ENCODE results near the gene SNAPC4.

Gene SNAPC4

DNA sequence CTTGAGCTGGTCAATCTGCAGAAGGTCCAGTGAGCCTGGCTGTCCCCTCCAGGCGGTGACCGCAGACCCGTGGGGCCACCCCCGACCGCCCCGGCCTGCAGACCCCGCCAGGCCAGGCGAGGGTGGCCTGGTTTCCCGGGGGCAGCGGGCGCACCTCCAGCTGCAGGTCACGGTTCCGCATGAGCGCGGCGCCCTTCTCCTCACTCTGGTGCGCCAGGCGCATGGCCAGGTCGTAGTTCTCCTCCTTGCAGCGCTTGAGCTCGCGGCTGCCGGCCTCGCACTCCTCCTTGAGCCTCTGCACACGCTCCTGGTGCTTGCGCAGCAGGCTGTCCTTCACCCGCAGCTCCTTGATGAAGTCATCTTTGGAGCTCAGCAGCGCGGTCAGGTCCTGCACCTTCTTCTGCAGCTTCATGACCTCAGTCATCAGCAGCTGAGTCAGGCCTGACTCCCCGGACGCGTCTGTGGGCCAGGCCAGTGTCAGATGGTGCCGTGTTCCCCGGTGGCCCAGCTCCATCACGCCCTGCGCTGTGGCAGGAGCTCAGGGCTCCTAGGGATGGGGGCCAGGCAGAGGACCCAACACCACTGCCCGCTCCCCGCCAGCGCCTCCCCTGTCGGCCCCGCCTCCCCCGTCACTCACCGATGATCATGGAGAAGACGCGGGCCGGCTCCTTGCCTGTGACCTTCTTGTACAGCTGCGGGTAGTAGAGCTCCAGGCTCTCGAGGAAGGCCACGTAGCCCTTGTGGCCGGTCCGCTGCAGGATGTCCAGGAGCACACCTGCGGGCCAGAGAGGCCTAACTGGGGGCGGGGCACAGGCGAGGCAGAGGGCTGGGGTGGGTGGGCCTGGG, 29.1 kb downstream of the SNAPC4 start:
- DNase-seq: no peak

DNA sequence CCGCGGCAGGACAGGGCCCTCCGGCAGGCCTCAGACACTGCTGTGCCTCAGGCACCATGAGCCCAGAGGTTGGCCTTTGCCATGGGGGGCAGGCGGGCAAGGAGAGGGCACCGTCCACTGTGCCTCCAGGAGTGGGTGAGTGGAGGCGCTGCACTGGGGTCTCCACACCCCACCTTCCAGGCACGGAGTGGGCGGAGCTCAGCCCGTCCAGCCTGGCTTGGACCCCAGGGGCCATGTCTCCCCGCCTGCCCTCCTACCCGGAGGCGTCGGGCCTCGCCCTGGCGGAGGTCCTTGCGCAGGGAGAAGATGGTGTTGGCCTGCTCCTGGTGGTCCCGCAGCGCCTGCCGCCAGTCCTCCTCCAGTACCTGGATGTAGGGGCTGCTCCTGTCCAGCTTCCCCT, 29.9 kb downstream of the SNAPC4 start:
- no peak for DNase-seq

DNA sequence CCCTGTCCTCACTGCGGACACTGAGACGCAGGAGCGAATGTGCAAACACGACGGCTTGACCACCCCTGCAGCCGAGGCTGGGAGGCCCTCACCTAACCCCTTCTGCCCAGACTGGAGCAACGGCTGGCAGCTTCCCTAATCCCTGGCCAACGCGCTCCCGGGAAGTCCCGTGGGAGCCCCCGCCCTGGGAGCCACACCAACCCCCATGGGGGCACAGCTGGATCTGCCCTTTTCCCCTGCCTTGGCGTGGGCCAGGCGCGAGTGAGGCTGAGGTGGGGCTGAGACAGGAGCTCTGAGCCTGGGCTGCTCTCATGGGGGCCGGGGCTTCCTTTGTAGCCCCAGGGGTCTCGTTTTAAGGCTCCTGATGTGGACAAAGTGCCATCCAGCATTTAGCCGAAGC, 31.8 kb downstream of the SNAPC4 start:
- no peak for DNase-seq

DNA sequence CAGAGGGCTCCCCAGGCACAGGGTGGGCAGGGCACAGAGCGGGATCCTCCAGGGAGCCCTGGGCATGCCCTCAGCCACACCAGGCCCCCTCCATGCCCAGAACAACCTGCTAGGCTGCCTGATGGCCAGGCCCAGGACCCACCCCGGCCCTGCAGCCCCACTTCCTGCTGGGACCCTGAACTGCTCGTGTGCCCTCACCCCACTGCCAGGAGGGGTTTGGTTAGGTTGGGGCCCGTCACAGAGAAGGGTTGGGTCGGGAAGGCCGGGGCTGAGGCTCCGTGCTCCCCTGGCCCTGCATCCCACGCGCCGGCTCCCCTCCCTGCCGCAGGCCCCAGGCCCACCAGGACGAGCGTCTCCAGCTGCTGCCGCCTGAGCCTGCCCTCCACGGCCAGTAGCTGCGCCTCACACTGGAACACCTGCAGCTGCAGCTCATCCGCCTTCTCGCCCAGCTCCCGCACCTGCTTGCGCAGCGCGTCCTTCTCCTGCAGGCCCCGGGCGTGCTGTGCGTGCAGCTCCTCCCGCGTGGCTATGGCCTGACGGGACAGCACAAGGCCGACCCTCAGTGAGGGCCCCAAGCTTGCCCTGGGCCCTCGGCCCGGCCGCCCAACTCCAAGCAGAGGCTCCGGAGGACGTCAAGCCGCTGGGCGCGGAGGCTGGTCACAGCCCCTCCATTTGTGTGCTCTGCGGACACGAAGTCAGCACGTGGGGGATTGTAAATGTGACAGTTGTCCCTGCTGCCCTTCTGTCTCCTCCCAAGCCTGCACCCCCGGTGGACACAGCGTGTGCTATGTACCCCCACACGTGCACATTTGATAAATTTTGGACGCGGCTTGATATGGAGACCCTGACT, 32.4 kb downstream of the SNAPC4 start:
- DNase-seq: no peak

DNA sequence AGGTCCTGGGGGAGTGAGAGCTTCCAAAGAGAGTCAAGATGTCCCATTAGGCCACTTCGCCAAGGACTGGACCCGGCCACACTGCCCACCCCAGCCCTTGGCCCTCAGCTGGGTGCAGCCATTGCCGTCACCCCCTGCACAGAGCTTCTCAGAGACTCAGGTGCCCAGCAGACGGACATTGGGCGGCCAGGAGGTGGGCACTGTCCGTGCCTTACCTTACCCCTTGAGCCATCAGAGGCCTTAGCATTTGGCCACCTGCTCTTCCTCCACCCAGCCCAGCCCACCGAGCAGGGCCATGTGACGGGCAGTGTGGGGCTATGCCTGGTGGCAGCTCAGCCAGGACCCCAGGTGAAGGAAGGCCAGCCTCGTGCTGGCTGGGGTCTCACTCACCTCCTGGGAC, 33.1 kb downstream of the SNAPC4 start:
- DNase-seq: no peak

DNA sequence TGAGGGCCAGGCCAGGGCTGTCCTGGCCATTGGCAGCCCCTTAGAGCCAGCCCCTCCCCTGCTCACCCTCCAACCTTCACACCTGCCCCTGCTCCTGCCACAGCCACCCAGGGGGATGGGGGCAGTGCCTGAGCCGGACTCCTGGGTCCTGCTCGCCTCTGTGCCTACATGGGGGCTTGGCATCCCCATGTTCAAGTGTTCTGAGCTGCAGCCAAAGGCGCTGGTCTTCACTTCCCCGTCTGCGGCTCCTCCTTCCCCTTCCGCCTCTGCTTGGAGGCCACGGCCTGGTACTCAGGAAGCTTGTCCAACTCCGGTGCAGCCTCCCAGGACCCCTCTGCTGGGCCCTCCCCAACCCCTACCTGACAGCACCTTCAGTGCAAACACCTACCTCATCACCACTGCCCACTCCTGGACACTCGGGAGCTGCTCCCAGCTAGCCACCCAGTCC, 34.2 kb downstream of the SNAPC4 start:
- DNase-seq: peak; percentile 61 to 73 (median 65)

DNA sequence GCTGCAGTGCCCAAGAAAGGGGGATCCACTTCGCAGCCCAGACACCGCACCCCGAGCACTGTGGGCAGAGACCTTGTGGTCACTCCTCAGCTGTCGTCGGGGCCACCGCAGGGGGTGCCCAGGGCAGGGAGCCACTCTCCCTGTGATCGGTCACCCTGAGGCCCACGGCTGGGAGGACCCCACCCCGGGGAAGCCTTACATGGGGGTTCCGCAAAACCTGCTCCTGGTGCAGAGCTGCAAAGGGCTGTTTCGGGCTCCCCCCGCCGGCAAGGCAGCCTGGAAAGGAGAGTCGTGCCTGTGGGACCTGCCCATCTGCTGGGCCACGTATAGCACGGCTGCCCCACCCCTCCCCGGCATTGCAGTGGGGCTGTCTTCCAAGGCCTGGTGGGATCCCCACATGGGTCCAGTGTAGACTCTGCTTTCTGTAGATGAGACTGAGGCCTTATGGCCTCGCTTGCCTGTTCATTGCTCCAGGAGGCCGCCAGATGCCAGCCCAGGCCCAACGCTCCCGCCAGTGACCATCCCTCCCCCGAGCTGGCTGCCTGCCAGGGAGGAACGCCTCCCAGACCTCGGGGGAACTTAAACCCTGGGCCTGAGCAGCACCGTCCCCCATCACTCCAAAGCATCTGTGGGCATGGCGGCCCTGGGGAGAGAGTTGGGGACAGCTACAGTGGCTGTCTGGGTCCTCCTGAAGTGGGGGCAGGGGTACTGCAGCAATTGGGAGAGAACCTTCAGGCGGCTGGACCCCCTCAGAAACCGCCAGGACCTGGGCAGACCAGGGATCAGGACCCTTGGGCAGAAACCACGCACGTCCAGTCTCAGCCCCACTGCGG, 34.8 kb downstream of the SNAPC4 start:
- DNase-seq: no peak

DNA sequence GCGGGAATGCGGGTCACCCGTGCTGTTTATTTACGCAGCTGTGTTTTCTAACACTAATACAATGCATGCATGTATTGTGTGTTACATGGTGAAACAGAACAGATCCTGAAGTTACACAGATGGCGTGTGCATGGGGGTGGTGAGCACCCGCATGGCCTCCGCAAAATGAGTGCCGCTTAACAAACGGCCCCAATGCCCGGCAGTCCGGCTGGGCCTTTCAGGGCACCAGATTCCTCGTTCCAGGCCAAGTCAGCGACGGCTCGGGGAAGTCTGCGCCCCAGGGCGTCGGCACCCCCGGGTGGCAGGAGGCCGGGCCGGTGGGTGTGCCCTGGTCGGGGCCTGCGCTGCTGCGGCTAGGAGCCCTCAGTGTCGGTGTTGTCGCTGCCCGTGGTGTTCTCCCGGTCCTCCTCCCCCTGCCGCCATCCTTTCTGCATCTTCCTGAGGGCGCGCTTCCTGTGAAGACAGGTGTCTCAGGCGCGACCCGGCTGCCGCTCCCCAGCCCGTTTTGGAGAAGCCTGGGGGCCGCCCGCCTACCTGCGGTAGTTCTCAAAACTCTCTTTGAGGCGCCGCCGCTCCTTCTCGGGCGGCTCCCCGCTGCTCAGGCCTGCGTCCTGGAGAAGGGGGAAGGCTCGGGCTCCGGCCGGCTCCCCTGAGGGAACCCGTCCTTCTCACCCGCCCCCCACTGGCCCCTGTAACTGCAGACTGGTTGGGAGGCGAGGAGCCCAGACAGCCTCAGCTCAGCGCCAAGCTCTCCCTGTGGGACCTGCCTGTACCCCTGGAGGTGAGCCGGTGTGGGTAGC, 35.8 kb downstream of the SNAPC4 start:
- DNase-seq: no peak

DNA sequence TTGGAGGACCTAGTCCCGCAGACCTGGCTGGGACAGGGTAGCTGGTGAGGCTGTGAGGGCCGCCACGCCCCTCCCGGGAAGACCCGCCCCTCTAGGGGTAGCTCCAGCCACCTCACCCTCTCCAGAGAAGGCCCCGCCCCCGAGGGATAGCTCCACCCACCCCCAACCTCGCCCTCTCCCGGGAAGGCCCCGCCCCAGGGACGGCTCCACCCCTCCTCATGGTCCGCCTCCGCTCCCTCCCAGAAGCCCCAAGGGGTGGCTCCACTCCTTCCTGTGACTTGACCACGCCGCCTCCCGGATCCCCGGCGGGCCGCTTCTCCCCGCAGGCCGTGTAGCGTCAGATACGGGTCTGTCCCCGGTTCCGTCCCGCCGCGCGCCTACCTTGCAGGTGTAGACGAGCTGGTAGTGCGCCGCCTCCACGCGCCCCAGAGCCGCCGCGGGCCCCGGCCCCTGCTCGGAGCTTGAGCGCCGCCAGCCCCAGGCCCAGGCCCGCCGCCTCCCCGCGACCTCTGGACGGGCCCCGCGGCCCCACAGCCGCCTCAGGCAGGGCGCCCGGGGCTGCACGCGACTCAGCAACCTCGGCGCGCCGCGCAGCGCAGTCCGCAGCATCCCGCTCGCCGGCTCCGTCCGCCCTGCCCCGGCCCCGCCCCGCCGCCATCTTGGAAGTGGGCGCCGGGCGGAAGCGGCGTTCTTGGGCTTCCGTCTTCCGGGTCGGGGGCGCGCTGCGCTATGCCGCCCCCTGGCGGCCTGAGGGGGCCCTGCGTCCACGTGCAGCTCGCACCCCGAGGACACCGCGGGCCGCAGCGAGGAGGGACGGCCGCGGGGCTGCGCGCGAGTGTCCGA, 36.6 kb downstream of the SNAPC4 start, which contains the start of gene DNLZ:
DNLZ (minus strand) TSS at position 639 of the 843 bp plus-strand sequence; CDS start at position 609, 30 bp downstream.
- DNase-seq: peak; percentile 96 to 99 (median 98)

DNA sequence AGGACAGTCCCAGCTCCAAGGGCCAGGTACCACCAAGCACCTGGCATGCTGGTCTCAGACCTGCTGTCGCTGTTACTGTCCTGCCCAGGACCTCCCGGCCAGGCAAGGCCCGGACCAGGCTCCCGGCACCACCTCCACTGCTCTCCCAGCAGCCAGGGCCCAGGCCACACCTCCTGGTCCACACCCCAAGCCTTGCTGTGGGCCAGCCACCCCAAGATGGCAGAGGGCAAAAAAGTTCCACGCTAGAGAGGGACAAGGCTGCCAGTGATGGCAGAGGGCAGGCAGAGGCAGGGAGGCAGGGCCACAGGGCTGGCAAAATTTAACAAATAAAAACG, 37.6 kb downstream of the SNAPC4 start:
- DNase-seq: no peak

DNA sequence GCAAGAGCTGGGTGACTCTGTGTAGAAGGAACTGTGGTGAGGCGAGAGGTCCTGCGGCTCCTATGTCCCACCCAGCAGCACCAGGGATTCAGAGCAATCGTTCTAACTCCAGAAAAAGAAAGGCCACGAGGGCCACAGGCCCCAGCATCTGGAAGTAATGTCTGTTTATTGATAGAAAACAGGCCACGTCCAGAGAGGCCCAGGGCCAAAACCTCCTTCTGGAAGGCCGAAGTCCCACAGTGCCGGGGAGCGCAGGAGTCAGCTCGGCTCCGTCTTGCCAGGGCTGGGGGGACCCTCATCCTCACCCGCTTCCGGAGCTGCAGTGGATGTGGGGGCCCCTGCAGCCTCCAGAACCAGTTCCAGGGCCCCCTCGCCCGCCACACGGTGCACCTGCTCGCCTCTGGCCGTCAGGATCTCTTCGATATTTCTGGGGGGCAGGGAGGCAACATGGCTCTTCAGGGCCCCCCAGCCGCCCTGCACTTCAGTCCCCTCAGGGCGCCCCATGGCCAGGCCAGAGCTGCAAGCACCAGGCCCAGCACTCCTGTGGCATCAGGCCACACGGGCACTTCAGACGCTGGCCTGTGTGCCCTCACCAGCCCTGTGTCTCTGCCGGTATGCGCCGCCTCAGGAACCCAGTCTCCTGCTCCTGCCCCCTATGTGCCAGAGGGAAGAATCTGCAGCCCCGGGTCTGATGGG, 38.1 kb downstream of the SNAPC4 start:
- no peak for DNase-seq

DNA sequence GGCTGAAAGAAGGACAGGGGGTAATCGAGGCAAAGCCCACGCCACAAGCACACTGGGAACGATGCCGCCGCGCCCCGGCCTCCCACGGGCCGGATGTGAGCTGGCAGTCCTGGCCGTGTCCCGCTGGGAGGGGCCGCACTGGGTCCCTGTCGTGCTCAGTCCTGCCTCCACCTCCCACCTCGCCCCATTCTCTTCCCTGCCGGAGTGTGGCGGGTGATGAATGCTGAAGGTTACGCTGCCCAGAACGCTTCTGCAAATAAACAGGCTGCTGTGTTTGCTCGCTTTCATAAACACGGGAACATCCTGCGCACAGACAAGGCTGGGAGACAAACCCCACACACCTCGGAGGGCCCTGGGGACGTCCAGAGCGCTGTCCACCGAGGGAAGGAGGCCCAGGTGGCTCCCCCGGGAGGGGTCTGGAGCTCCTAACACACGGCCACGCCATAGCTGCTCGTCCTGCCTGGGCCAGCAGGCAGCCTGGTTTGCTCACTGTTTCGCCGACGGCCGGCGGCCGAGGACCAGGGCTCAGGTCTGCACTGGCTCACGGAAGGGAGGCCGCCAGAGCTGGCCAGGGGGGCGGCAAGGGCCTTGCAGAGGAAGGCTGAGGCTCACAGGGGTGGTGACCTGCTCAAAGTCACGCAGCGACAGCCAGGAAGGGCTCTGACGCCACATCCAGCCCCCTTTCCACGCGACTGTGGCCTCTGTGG, 38.8 kb downstream of the SNAPC4 start:
- DNase-seq: no peak

DNA sequence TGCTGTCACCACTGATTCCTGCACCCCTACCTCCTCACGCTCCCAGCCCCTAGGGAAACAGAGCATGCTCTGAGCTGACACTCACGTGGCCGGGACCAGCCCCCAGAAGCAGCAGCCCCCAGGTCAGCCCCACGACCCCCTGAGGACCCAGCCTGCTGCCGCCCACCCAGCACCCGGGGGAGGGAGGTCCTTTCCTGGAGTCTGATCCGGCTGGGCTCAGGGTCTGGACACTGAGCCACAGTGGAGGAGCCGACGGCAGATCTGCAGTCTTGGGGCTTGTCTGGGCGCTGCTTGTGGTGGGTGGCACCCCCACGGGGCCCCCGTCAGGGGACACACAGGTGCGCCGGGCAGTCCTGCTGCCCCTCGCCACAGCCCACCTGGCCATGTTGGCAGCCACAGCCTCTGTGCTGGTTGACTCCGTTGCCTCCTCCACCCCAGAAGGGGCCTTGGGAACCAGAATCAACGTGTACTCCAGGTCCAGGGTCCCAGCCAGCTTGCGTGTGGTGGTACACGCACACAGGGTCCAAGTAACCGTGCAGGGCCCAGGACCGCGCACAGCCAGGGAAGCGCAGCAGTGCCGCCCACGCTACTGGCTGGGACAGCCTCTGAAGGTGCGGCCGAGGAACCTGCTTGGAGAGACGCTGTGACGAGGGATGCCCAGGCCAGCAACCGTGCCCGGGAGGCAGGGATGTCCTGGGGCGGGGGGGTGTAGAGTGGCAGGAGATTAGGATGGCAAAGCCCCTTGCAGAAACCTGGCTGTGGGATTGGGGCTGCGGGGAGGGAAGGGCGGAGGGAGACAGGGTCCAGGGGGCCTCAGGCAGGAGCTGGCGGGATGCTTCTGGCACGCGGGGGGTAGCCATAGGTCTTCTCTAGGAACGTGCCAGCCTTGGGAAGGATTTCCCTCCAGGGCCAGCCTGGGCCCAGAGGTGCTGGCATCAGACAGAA, 39.9 kb downstream of the SNAPC4 start:
- DNase-seq: no peak

DNA sequence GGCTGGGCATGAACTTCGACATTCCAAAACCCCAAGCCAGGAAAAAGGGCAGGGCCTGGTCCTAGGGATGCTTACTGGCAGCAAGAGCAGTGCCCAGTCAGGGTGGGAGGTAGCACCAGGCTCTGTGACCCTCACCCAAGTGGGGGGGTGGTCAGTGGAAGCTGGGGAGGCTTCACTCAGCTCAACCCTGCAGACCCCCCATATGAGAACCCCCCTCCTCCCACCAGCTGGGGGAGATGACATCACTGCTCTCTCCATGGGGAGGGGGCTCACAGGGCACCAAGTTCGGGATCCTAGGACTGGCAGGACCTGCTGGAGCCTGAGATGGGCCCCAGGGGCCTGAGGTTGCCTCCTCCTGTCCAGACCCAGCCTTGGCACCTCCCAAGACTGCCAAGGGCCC, 41.1 kb downstream of the SNAPC4 start:
- no peak for DNase-seq

DNA sequence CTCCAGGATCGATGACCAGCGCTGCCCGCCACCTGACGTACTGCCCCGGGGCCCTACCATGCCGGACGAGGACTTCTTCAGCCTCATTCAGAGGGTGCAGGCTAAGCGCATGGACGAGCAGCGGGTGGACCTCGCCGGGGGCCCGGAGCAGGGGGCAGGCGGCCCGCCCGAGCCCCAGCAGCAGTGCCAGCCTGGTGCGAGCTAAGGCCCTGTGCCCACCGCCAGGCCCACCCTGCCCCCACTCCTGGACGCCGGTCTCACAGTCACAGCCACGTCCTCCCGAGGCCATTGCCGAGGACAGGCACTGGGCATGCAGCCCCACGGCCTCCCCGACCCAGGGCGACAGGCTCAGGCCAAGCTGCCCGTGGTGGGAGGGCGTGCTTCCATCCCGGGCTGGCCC, 42.0 kb downstream of the SNAPC4 start:
- no peak for DNase-seq

DNA sequence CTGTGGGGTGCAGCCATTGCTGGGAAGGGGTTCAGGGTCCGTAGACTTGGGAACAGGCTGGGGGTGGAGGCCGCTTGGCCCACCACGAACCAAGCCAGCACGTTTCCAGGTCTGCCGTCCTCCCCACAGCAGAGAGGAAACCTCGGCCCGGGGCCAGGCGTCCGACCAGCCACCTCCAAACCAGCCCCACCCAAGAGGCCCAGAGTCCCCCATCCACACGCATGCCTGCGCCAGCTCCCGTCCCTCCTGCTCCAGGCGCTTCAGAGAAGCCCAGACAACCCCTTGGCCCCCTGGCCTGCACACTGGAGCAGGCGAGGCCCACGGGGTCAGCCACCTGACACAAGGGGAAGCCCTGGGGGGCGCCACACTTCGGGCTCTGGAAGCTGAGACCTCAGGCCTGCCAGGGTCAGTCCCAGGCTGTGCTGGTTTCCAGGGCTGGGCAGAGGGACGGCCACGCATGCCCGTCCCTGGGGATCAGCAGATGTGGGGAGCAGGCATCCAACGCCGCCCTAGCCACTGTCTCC, 42.7 kb downstream of the SNAPC4 start:
- DNase-seq: no peak

DNA sequence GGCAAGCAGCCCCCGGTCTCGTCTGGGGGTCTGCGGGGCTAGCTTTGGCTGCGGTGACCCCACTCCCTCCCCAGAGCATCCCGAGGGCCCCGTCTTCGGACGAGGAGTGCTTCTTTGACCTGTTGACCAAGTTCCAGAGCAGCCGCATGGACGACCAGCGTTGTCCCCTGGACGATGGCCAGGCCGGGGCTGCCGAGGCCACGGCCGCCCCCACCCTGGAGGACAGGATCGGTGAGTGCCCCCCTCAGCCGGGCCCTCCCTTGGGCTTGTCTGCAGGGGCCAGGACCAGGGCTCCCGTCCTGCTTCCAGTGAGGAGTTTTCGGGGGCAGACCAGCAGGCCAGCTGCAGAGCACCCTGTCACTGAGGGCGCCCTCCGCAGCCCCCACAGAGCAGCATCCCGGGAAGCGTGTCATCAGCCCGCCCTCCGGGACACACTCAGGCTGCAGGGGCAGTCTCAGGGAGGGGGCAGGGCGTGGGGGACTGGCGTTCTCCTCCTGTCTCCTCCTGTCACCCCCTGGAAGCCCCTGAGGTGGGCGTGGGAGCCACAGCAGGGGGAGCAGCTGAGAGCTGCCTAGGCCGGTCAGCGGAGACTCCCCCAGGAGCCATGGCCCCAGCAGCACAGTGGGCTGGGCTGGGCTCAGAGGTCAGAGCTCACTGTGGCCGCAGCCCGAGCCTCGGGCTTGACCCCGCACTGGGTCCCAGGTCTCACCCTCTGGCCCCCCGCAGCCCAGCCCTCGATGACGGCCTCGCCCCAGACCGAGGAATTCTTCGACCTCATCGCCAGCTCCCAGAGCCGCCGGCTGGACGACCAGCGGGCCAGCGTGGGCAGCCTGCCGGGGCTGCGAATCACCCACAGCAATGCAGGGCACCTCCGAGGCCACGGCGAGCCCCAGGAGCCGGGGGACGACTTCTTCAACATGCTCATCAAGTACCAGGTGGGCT, 44.1 kb downstream of the SNAPC4 start:
- no peak for DNase-seq

All from suppressor macrophage treated with lipopolysaccharide for 1 hour (primary cell).